Subcutaneous adipose tissue (tissue), 4 donors: ENCODE data around the gene GGT6. TPM values are rescaled to one million over a fixed set of nuclear protein-coding genes. Genes with fewer than 3 reads are reported as not detected.

Experiments used
- total RNA-seq, 4 donors: library from RNA; depleted of rRNA; stranded (reverse); fragments of >200 nt; gene quantifications; one replicate each; pipeline ENCODE4 v1.1.0, GENCODE V29; 2016
- TF ChIP-seq, protein P1 (sequence below): fragments of 450-650 bp; IDR thresholded peaks from one replicate; pipeline ENCODE4 v1.5.1; 2016; ENCODE audit warnings: low read depth, mild to moderate bottlenecking, control low read depth, antibody characterized with exemption, moderate library complexity

GGT6 gene
- total RNA-seq, 4 donors from 2014 or later, result not detected

DNA sequence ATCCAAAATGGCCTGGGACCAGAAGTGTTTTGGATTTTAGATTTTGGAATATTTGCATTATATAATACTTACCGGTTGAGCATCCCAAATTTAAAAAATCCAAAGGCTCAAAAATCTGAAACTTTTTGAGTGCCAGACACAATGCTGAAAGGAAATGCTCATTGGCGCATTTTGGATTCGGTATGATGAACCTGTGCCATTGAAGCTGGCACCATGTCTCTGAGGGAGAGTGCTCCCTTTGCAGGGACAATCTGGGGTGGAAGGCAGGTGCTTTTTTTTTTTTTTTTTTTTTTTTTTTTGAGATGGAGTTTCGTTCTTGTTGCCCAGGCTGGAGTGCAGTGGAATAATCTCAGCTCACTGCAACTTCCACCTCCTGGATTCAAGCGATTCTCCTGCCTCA lies 41.7 kb upstream of the GGT6 start:
- TF ChIP-seq, protein P1, sequence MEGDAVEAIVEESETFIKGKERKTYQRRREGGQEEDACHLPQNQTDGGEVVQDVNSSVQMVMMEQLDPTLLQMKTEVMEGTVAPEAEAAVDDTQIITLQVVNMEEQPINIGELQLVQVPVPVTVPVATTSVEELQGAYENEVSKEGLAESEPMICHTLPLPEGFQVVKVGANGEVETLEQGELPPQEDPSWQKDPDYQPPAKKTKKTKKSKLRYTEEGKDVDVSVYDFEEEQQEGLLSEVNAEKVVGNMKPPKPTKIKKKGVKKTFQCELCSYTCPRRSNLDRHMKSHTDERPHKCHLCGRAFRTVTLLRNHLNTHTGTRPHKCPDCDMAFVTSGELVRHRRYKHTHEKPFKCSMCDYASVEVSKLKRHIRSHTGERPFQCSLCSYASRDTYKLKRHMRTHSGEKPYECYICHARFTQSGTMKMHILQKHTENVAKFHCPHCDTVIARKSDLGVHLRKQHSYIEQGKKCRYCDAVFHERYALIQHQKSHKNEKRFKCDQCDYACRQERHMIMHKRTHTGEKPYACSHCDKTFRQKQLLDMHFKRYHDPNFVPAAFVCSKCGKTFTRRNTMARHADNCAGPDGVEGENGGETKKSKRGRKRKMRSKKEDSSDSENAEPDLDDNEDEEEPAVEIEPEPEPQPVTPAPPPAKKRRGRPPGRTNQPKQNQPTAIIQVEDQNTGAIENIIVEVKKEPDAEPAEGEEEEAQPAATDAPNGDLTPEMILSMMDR, result no peak

DNA sequence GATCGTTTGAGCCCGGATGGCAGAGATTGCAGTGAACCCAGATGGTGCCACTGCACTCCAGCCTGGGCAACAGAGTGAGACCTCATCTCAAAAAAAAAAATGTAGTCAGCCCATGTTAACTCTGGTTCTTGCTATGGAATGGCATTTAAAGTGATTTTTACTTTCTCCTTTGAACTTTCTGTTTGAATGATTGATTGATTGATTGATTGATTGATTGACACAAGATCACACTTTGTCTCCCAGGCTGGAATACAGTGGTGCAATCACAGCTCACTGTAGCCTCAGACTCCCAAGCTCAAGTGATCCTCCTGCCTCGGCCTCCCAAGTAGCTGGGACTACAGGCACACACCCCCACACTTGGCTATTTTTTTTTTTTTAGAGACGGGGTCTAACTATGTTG lies 40.9 kb upstream of the GGT6 start:
- TF ChIP-seq, protein P1, result no peak

DNA sequence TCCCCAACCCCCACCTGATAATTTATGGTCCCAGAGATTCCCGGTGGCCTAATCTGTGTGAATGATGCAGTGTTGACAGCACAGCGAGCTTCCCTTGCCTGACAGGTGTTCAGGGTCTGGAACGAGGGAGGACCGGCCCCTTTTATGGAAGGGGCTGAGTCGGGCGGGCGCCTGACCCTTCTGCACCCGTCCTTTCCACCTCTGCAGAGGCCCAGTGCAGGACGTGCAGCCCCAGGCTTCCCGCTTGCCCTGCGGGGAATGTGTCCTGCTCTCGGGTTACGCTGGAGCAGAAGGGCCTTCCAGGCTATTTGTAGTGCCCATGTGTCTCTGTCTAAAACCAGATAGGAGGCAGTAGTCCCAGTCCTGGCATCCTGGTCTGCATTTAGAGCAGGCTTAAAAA lies 40.2 kb upstream of the GGT6 start:
- TF ChIP-seq, protein P1, result no peak

DNA sequence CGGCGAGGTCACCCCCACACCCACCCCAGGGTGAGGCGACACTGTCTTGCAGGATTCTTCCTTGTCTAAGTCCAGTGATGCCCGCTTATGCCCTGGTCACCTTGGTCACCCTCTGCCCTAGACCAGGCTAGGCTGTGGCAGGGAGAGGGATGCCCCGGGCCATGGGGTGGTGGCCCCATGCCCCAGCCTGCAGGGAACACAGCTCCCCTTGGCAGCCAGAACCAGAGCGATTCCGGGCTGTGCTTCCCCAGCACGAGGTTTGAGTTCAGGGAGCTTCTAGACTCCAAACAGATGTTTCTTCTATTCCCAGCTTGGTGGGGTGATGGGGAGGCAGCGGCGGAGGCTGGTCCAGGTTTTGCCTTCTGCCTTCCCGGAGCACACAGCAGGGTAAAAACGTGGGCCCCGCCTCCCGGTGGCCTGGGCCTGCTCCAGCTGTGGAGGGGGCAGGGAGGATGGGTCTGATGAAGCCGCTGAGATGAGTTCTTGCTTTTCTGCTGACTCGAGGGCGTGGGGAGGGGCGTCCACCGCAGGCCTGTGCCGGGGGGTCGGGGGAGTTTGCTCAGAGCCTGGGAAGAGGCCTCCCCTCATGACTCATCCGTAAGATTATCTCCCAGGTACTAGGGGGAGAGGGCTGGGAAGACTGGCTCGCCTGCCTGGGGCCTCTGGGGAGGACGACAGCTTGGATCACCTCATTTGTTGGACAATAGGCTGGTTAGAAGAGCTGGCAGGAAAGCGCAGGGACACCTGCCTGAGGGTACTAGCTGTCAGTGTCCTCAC lies 39.3 kb upstream of the GGT6 start:
- TF ChIP-seq, protein P1, result no peak

DNA sequence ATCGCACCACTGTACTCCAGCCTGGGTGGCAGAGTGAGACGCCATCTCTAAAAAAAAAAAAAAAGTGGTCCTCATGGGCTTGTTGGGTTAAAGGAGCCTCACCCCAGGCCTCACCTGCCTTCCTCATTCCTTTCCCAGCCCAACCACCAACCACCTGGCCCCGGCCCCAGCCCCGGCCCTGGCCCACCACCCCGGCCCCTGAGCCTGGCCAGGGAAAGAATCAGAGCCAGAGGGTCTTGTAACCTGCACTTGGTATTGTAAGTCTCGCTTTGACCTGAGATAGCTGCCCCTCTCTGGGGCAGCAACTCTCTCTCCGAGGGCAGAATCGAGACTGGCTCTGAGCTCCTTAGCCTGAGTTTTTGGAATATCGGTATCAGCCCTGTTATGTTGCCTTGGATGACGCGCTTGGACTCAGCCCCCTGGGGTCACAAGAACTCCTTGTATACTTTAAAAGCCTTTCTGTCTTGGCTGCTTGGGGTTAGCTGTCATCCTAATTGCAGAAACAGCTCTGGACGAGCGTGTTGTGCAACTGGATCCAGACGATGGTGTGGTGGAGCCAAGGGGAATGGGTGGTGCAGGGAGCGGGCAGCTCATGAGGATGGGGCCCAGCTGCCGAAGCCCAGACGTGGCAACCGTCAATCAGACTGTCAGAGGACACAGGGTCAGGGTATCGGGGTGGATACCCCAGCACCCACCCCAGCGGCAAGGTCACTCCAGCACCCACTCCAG lies 38.6 kb upstream of the GGT6 start:
- TF ChIP-seq, protein P1, result no peak

DNA sequence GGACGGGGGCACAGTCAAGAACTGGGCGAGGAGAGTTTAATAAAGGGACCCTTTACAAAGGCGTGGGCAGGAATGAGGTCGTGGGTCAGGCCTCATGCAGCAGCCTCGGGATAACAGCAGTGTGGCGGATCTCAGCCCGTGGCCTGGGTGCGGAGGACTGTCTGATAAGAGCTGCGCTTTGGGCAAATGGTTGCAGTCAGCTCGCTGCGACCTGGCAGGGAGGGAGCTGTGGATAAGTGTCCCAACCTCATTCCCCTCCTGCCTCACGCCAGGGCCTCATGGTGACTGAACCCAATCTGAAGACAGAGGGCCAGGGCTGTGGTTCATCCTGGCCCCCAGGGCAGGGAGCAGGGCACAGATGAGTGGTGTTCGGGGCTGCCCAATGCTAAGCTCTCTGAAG lies 37.6 kb upstream of the GGT6 start:
- TF ChIP-seq, protein P1, result no peak

DNA sequence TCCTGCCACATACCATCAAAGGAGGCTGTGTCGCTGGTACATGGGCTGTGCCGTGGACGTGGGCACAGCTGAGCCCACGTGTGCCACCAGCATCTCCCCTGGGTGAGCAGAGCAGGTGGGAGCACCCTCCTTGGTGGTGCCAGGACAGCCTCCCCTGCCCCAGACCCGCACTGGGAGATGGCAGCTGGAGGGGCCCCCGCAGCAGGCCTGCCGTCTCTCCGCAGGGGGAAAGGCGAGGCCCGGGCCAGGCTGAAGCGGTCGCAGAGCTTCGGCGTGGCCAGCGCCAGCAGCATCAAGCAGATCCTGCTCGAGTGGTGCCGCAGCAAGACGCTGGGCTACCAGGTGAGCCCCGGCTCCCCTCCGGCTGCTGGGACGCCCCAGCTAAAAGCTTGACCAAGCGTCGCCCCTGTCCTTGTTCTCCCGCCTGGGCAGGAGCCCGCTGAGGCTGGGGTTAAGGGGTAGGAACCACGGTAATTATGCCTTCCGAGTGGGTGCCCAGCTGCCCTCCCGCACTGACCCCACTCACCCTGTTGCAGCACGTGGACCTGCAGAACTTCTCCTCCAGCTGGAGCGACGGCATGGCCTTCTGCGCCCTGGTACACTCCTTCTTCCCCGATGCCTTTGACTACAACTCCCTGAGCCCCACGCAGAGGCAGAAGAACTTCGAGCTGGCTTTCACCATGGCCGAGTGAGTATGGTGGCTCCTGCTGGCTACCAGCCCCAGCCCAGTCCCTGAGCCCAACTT lies 36.4 kb upstream of the GGT6 start:
- TF ChIP-seq, protein P1, result no peak
